ENCODE results near the gene TAS1R1.

The TAS1R1 gene

GRCh38 chr1:6554907-6555778 is at the start of gene TAS1R1:
Gene TAS1R1 (plus strand): TSS chr1:6555307. CDS start chr1:6555374, 67 bp downstream.
- DNase-seq (ENCODE audit: low read depth) = no peak

GRCh38 chr1:6505367-6506209 is 49.5 kb upstream of the TAS1R1 start:
- DNase-seq (ENCODE audit: low read depth) = no peak

GRCh38 chr1:6506210-6507036 is 48.7 kb upstream of the TAS1R1 start:
- no peak for DNase-seq (ENCODE audit: low read depth)

GRCh38 chr1:6507037-6507428 is 48.1 kb upstream of the TAS1R1 start:
- DNase-seq (ENCODE audit: low read depth) = no peak

GRCh38 chr1:6507461-6507911 is 47.6 kb upstream of the TAS1R1 start:
- DNase-seq (ENCODE audit: low read depth) = no peak

- DNase-seq (ENCODE audit: low read depth) = no peak
These were observed 46.8 kb upstream of the TAS1R1 start for GRCh38 chr1:6508154-6508815.

- no peak for DNase-seq (ENCODE audit: low read depth)
These were observed 46.3 kb upstream of the TAS1R1 start for GRCh38 chr1:6508816-6509189.

GRCh38 chr1:6509220-6509918 is 45.7 kb upstream of the TAS1R1 start:
- DNase-seq (ENCODE audit: low read depth) = no peak

GRCh38 chr1:6509919-6510291 is 45.2 kb upstream of the TAS1R1 start:
- no peak for DNase-seq (ENCODE audit: low read depth)

- DNase-seq (ENCODE audit: low read depth) = no peak
These were observed 44.6 kb upstream of the TAS1R1 start for GRCh38 chr1:6510493-6510892.

GRCh38 chr1:6511056-6511455 is 44.1 kb upstream of the TAS1R1 start:
- no peak for DNase-seq (ENCODE audit: low read depth)

GRCh38 chr1:6511561-6512244 is 43.4 kb upstream of the TAS1R1 start:
- no peak for DNase-seq (ENCODE audit: low read depth)

- no peak for DNase-seq (ENCODE audit: low read depth)
These were observed 42.7 kb upstream of the TAS1R1 start for GRCh38 chr1:6512245-6512907.

GRCh38 chr1:6512908-6513280 is 42.2 kb upstream of the TAS1R1 start:
- no peak for DNase-seq (ENCODE audit: low read depth)

GRCh38 chr1:6513320-6513801 is 41.7 kb upstream of the TAS1R1 start:
- DNase-seq (ENCODE audit: low read depth) = no peak

GRCh38 chr1:6515771-6516170 is 39.3 kb upstream of the TAS1R1 start:
- no peak for DNase-seq (ENCODE audit: low read depth)

GRCh38 chr1:6517435-6517851 is 37.7 kb upstream of the TAS1R1 start:
- no peak for DNase-seq (ENCODE audit: low read depth)

- DNase-seq (ENCODE audit: low read depth) = no peak
These were observed 35.6 kb upstream of the TAS1R1 start for GRCh38 chr1:6519491-6519934.

- no peak for DNase-seq (ENCODE audit: low read depth)
These were observed 35.0 kb upstream of the TAS1R1 start for GRCh38 chr1:6519935-6520671.

Measured in activated T-helper 1 cell treated with Interleukin-2 at 50 U/mL for 16 hours (primary cell).